Erythroblast (primary cell): ENCODE measurements around the gene ADGRG4.

Source experiments
- GATA1 ChIP-seq: IDR thresholded peaks from 2 replicates; pipeline ENCODE4 v1.6.1; 2011; ENCODE audit warnings: low read depth, mild to moderate bottlenecking, control low read depth, low read length, moderate library complexity
- POLR2A ChIP-seq: IDR thresholded peaks from 2 replicates; pipeline ENCODE4 v1.6.1; 2011; ENCODE audit warnings: mild to moderate bottlenecking, low read length

GRCh38 chrX:136266828-136267227 lies 33.9 kb upstream of the ADGRG4 start:
- TF ChIP-seq POLR2A (no peak), GATA1 (no peak)
